Uterus (tissue), 2 donors: ENCODE data around the gene ZMYND10.

Experiments used
- CTCF ChIP-seq, 4 experiments: fragments of 200-600 bp in 2 of 4; fragments of 450-650 bp in 2 of 4; sonication (generic) in 2 of 4; IDR thresholded peaks; one replicate each; pipeline ENCODE4 v1.5.1; 2016 to 2019; ENCODE audit warnings: antibody characterized with exemption in 4 of 4, mild to moderate bottlenecking in 2 of 4, moderate library complexity in 1 of 4
- POLR2A ChIP-seq, 2 donors: fragments of 450-650 bp; IDR thresholded peaks; one replicate each; pipeline ENCODE4 v1.6.1; 2016; ENCODE audit warnings: antibody characterized with exemption in 2 of 2, mild to moderate bottlenecking in 1 of 2, moderate library complexity in 1 of 2

- no peak for TF ChIP-seq CTCF (IDR thresholded peaks at IDR 0.05)
- TF ChIP-seq POLR2A (IDR thresholded peaks at IDR 0.05): no peak
Measured at GRCh38 chr3:50341537-50341936, 4.0 kb downstream of the ZMYND10 start.
